Endothelial cell of umbilical vein (primary cell): ENCODE results near the gene MYH15.

Experiments
- EZH2 ChIP-seq: IDR thresholded peaks from 2 replicates; pipeline ENCODE4 v1.6.1; 2012; ENCODE audit warnings: borderline replicate concordance, low read depth, mild to moderate bottlenecking, moderate library complexity, low read length, inconsistent platforms; ENCODE audit not compliant: severe bottlenecking
- FOS ChIP-seq: IDR thresholded peaks from 2 replicates; pipeline ENCODE4 v1.6.1; 2011; ENCODE audit warnings: mild to moderate bottlenecking, low read length, moderate library complexity, borderline replicate concordance; ENCODE audit not compliant: insufficient read depth
- GATA2 ChIP-seq: IDR thresholded peaks from 2 replicates; pipeline ENCODE4 v1.7.0; 2011; ENCODE audit warnings: low read depth, mild to moderate bottlenecking, moderate library complexity, mixed read lengths, low read length; ENCODE audit not compliant: insufficient read length, insufficient read depth
- JUN ChIP-seq: IDR thresholded peaks from 2 replicates; pipeline ENCODE4 v1.6.1; 2011; ENCODE audit warnings: borderline replicate concordance, low read depth; ENCODE audit not compliant: insufficient read length, insufficient read depth
- MYC ChIP-seq: IDR thresholded peaks from one replicate; pipeline ENCODE4 v1.6.1; 2011; ENCODE audit warnings: mild to moderate bottlenecking, low read depth, low read length
- POLR2A ChIP-seq: IDR thresholded peaks from 2 replicates; pipeline ENCODE4 v1.6.1; 2012; ENCODE audit warnings: low read depth, mild to moderate bottlenecking, control low read depth, low read length
- POLR2AphosphoS5 ChIP-seq: IDR thresholded peaks from 2 replicates; pipeline ENCODE4 v1.6.1; 2012; ENCODE audit warnings: low read depth, mild to moderate bottlenecking, control low read depth, low read length, moderate library complexity; ENCODE audit not compliant: insufficient read depth
- TF ChIP-seq, protein P1 (sequence below), 2 donors: IDR thresholded peaks; 1 replicate in 1 of 2; 2 replicates in 1 of 2; pipeline ENCODE4 v1.5.1; 2011; ENCODE audit warnings: low read length in 2 of 2, mild to moderate bottlenecking in 2 of 2, moderate library complexity in 2 of 2, control low read depth in 1 of 2, inconsistent platforms in 1 of 2, low read depth in 1 of 2; ENCODE audit not compliant: insufficient read depth in 1 of 2; ENCODE audit errors: extremely low read depth in 1 of 2
- TF ChIP-seq, protein P2 (sequence below): IDR thresholded peaks from 2 replicates; pipeline ENCODE4 v1.6.1; 2011; ENCODE audit not compliant: insufficient read depth, insufficient read length

DNA sequence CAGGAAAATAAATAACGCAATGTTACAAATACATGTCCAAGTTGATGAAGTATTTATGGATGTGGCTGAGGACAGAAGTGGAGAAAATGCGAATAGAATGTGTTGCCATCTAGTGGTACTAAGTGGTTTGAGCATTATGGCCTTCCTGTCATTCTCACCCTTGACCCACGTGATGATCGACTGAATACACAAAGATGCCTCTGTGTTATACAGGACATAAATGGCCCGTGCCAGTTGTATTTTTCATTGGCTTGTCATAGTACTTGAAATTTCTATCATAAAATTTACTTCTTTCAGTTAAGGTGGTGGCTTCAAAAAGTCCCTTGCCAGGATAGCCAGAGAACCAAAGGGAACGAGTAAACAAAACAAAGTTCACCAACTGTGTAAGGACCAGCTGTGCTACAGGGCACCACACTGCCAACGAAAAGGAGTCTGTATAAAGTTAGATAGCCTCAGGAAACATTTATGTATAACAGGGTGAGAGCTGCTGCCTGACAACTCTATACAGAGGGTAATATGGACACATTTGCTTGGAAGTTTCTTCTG lies 103.7 kb downstream of the MYH15 start:
- TF ChIP-seq POLR2AphosphoS5 (no peak), POLR2A (no peak), FOS (no peak), EZH2 (no peak), JUN (no peak), MYC (peak; percentile 27), GATA2 (no peak)
- TF ChIP-seq, protein P1, sequence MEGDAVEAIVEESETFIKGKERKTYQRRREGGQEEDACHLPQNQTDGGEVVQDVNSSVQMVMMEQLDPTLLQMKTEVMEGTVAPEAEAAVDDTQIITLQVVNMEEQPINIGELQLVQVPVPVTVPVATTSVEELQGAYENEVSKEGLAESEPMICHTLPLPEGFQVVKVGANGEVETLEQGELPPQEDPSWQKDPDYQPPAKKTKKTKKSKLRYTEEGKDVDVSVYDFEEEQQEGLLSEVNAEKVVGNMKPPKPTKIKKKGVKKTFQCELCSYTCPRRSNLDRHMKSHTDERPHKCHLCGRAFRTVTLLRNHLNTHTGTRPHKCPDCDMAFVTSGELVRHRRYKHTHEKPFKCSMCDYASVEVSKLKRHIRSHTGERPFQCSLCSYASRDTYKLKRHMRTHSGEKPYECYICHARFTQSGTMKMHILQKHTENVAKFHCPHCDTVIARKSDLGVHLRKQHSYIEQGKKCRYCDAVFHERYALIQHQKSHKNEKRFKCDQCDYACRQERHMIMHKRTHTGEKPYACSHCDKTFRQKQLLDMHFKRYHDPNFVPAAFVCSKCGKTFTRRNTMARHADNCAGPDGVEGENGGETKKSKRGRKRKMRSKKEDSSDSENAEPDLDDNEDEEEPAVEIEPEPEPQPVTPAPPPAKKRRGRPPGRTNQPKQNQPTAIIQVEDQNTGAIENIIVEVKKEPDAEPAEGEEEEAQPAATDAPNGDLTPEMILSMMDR (IDR thresholded peaks at IDR 0.05; ENCODE audit: extremely low read depth in 1 of 2, insufficient read depth in 1 of 2, low read depth in 1 of 2, low read length in 2 of 2): peak; percentile 48 to 52
- TF ChIP-seq, protein P2, sequence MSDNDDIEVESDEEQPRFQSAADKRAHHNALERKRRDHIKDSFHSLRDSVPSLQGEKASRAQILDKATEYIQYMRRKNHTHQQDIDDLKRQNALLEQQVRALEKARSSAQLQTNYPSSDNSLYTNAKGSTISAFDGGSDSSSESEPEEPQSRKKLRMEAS: no peak
